HG03139 (cell line): ENCODE results near the gene AURKAIP1.

Source experiments
- ATAC-seq: cut with Tn5 transposase; IDR thresholded peaks from one replicate; pipeline ENCODE4 v1.9.1; 2021; ENCODE audit not compliant: unreplicated experiment

Gene AURKAIP1

GRCh38 chr1:1348420-1349255 lies 26.4 kb downstream of the AURKAIP1 start:
- no peak for ATAC-seq

GRCh38 chr1:1347663-1348419 lies 27.2 kb downstream of the AURKAIP1 start:
- ATAC-seq, result no peak

- ATAC-seq, result no peak
Observed at GRCh38 chr1:1347026-1347595, 27.9 kb downstream of the AURKAIP1 start.

GRCh38 chr1:1346501-1346890 lies 28.5 kb downstream of the AURKAIP1 start:
- ATAC-seq, result no peak

- ATAC-seq, result no peak
Observed at GRCh38 chr1:1345860-1346500, 29.0 kb downstream of the AURKAIP1 start.

- no peak for ATAC-seq
Observed at GRCh38 chr1:1345384-1345783, 29.6 kb downstream of the AURKAIP1 start.

- ATAC-seq, result no peak
Observed at GRCh38 chr1:1344655-1345361, 30.2 kb downstream of the AURKAIP1 start.

- no peak for ATAC-seq
Observed at GRCh38 chr1:1343811-1344421, 31.1 kb downstream of the AURKAIP1 start.

GRCh38 chr1:1342584-1343115 lies 32.4 kb downstream of the AURKAIP1 start:
- ATAC-seq, result no peak

- ATAC-seq, result no peak
Observed at GRCh38 chr1:1342061-1342562, 32.9 kb downstream of the AURKAIP1 start.

GRCh38 chr1:1341549-1342021 lies 33.4 kb downstream of the AURKAIP1 start:
- ATAC-seq, result no peak

GRCh38 chr1:1340791-1341548 lies 34.0 kb downstream of the AURKAIP1 start:
- no peak for ATAC-seq

GRCh38 chr1:1340185-1340584 lies 34.8 kb downstream of the AURKAIP1 start:
- no peak for ATAC-seq

- ATAC-seq, result no peak
Observed at GRCh38 chr1:1338278-1338677, 36.7 kb downstream of the AURKAIP1 start.

GRCh38 chr1:1337793-1338147 lies 37.2 kb downstream of the AURKAIP1 start:
- ATAC-seq, result no peak

- ATAC-seq, result no peak
Observed at GRCh38 chr1:1336931-1337792, 37.8 kb downstream of the AURKAIP1 start.

- no peak for ATAC-seq
Observed at GRCh38 chr1:1336446-1336845, 38.6 kb downstream of the AURKAIP1 start.

- no peak for ATAC-seq
Observed at GRCh38 chr1:1335792-1336248, 39.2 kb downstream of the AURKAIP1 start.
